Effector memory CD4-positive, alpha-beta T cell (primary cell): Measurements from ENCODE around the gene ADGRB3.

Experiments
- DNase-seq, 3 donors: peaks; one replicate each; pipeline ENCODE4 v3.0.0-alpha.2; 2020
- H3K27ac ChIP-seq: 2 replicates; pipeline ENCODE4 v1.7.0; 2013; ENCODE audit warnings: mild to moderate bottlenecking, low read length, moderate library complexity; ENCODE audit not compliant: insufficient read depth, poor library complexity, severe bottlenecking
- H3K27me3 ChIP-seq: replicated peaks from 2 replicates; pipeline ENCODE4 v1.7.0; 2013; ENCODE audit warnings: mild to moderate bottlenecking, low read length; ENCODE audit not compliant: insufficient read depth, control insufficient read depth, poor library complexity, severe bottlenecking
- H3K36me3 ChIP-seq: 2 replicates; pipeline ENCODE4 v1.7.0; 2013; ENCODE audit warnings: mild to moderate bottlenecking, low read length, moderate library complexity; ENCODE audit not compliant: control insufficient read depth, insufficient read depth
- H3K4me1 ChIP-seq: 2 replicates; pipeline ENCODE4 v1.7.0; 2013; ENCODE audit warnings: low read length, mild to moderate bottlenecking; ENCODE audit not compliant: control insufficient read depth, insufficient read depth, poor library complexity, severe bottlenecking
- H3K4me3 ChIP-seq: 2 replicates; pipeline ENCODE4 v1.7.0; 2013; ENCODE audit warnings: low read length, low read depth, mild to moderate bottlenecking; ENCODE audit not compliant: insufficient read depth, poor library complexity, severe bottlenecking
- H3K9me3 ChIP-seq: 2 replicates; pipeline ENCODE4 v1.7.0; 2013; ENCODE audit warnings: mild to moderate bottlenecking, low read length, moderate library complexity; ENCODE audit not compliant: control insufficient read depth

ADGRB3 gene

DNA sequence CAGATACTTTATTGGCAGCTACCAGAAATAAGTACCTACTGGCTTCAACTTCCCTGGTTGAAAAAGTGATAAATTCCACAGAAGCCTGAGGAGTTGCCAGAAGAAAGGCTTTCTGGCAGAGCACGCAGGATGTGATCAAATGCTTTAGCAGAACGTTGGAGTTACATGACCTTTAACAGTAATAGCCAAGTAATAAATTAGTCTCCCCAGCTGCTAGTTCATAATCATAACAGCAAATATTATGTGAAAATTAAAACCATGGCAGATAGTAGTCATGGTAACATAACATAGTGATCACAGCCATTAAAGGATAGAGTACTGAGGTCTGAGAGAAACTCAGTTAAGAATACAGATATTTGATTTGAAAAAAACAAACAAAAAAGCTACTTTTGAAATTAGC is 567.7 kb downstream of the ADGRB3 start:
- no peaks in the 10 kb centered on the region for H3K36me3 ChIP-seq
- no peaks in the 10 kb centered on the region for H3K4me1 ChIP-seq
- H3K4me3 ChIP-seq = no peak overlapping the region
- no peak overlapping the region for H3K27ac ChIP-seq
- no peak for DNase-seq
- H3K27me3 ChIP-seq = no peaks in the 10 kb centered on the region
- H3K9me3 ChIP-seq = no peaks in the 10 kb centered on the region

- Histone ChIP-seq H3K4me1 (no peaks in the 10 kb centered on the region), H3K36me3 (no peaks in the 10 kb centered on the region), H3K27me3 (no peaks in the 10 kb centered on the region), H3K9me3 (no peaks in the 10 kb centered on the region), H3K4me3 (no peak overlapping the region), H3K27ac (no peak overlapping the region)
- no peak for DNase-seq
Observed at GRCh38 chr6:69216127-69216526, 581.0 kb downstream of the ADGRB3 start.

DNA sequence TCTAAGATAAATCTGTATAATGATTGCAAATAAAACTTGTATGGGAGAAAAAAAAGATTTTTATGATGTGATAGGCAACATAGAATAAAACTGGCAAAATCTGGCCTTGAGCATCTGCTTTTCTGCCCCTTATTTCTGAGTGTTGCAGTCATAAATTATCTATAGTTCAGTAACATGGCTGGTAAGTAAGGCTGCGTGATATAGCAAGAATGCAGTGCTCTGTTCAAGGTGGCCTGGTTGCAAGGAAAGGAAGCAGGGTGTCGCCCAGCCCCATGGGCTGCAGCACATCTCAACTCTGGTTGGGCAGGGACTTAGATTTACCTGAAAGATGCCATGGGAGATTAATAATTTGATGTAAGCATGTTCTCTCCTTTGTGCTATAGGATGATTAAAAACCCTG is 582.3 kb downstream of the ADGRB3 start:
- Histone ChIP-seq H3K4me3 (no peak overlapping the region), H3K27me3 (no peaks in the 10 kb centered on the region), H3K36me3 (no peaks in the 10 kb centered on the region), H3K27ac (no peak overlapping the region), H3K9me3 (no peaks in the 10 kb centered on the region), H3K4me1 (no peaks in the 10 kb centered on the region)
- DNase-seq = no peak

GRCh38 chr6:69220375-69220774 is 585.3 kb downstream of the ADGRB3 start:
- H3K36me3 ChIP-seq = no peaks in the 10 kb centered on the region
- H3K4me1 ChIP-seq = no peaks in the 10 kb centered on the region

GRCh38 chr6:69232008-69232407 is 596.9 kb downstream of the ADGRB3 start:
- Histone ChIP-seq H3K4me3 (no peak overlapping the region), H3K27ac (no peak overlapping the region), H3K27me3 (no peaks in the 10 kb centered on the region), H3K4me1 (no peaks in the 10 kb centered on the region), H3K9me3 (no peaks in the 10 kb centered on the region), H3K36me3 (no peaks in the 10 kb centered on the region)
- no peak for DNase-seq

More at GRCh38 chr6:69220375-69220774, 585.3 kb downstream of the ADGRB3 start:
- no peaks in the 10 kb centered on the region for H3K9me3 ChIP-seq
- no peak overlapping the region for H3K27ac ChIP-seq
- no peaks in the 10 kb centered on the region for H3K27me3 ChIP-seq
- no peak for DNase-seq
- no peak overlapping the region for H3K4me3 ChIP-seq

DNA sequence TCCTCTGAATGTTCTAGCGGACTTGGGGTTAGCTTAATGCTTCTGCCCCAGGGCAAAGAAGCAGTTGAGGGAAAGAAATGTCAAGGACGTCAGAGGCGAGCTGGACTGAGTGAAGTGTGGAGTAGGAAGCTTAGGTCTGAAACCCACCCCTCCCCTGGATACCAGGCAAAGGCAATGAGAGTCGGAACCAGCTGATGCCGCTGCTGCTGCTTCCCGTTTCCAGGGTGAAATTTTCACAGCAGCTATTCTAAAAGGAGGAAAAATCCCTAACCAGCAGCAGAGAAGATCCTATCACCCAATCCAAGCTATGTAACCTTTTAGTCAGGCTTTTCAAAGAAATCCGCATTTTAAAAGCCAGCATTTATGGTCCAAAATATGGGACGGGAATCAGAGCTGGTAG is 597.4 kb downstream of the ADGRB3 start:
- no peak overlapping the region for H3K4me3 ChIP-seq
- H3K27ac ChIP-seq = no peak overlapping the region

DNA sequence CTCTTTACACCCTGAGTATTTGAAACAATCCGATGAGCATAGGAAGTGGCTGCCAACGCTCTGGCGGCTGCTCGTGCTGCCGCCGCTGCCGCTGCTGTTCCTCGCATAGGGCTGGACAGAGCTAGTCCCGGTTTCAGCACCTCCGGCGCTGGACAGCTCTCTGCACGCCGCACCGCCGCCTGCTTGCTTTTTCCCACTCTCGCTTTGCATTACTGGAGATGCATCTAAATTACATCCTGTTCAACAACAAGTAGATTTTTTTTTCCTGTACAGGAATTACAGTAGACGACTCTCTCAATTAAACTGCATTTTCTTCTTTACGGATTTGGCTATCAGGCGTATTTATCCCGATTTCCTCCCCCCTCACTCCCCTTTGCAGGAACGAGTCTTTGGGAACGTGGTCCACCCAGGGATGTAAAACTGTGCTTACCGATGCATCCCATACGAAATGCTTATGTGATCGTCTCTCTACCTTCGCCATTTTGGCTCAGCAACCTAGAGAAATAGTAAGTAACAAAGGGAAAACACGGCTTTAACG is 597.9 kb downstream of the ADGRB3 start:
- Histone ChIP-seq H3K27ac (no peak overlapping the region), H3K4me1 (no peaks in the 10 kb centered on the region), H3K36me3 (no peaks in the 10 kb centered on the region), H3K27me3 (no peaks in the 10 kb centered on the region), H3K4me3 (no peak overlapping the region), H3K9me3 (no peaks in the 10 kb centered on the region)
- no peak for DNase-seq

More for the DNA sequence above, 597.4 kb downstream of the ADGRB3 start:
- Histone ChIP-seq H3K27me3 (no peaks in the 10 kb centered on the region), H3K9me3 (no peaks in the 10 kb centered on the region), H3K36me3 (no peaks in the 10 kb centered on the region), H3K4me1 (no peaks in the 10 kb centered on the region)
- DNase-seq = no peak

- no peaks in the 10 kb centered on the region for H3K36me3 ChIP-seq
- no peak for DNase-seq
- no peak overlapping the region for H3K4me3 ChIP-seq
- H3K27me3 ChIP-seq = no peaks in the 10 kb centered on the region
- no peaks in the 10 kb centered on the region for H3K9me3 ChIP-seq
- H3K27ac ChIP-seq = no peak overlapping the region
- H3K4me1 ChIP-seq = no peaks in the 10 kb centered on the region
Observed at GRCh38 chr6:69238067-69238466, 603.0 kb downstream of the ADGRB3 start.

- H3K27ac ChIP-seq = no peak overlapping the region
- no peak for DNase-seq
- no peaks in the 10 kb centered on the region for H3K27me3 ChIP-seq
- no peaks in the 10 kb centered on the region for H3K36me3 ChIP-seq
- no peaks in the 10 kb centered on the region for H3K4me1 ChIP-seq
- no peaks in the 10 kb centered on the region for H3K9me3 ChIP-seq
- no peak overlapping the region for H3K4me3 ChIP-seq
Observed at GRCh38 chr6:69246983-69247382, 611.9 kb downstream of the ADGRB3 start.

GRCh38 chr6:69261010-69261409 is 625.9 kb downstream of the ADGRB3 start:
- Histone ChIP-seq H3K27me3 (no peaks in the 10 kb centered on the region), H3K36me3 (no peaks in the 10 kb centered on the region), H3K4me3 (no peak overlapping the region), H3K4me1 (no peaks in the 10 kb centered on the region), H3K27ac (no peak overlapping the region), H3K9me3 (no peaks in the 10 kb centered on the region)
- no peak for DNase-seq
